A549 (cell line): ENCODE results near the gene MAPK4. TPM values are rescaled to one million over a fixed set of nuclear protein-coding genes. Genes with fewer than 3 reads are reported as not detected.

Experiments used
- ATAC-seq, 2 experiments: fragments of 200-7000 bp in 1 of 2; fragments of >200 bp in 1 of 2; cut with Nextera tagmentation in 1 of 2; cut with Tn5 transposase in 1 of 2; 3 replicates each; pipeline versions ENCODE4 v1.8.0 to v1.9.1; 2018 to 2020; ENCODE audit warnings: mild to moderate bottlenecking in 1 of 2, moderate library complexity in 1 of 2
- CTCF ChIA-PET: fragments of 300-600 bp; sonication (Branson Sonifier 250); formaldehyde crosslinking; extraction: SDS; loops from one replicate; lab custom pipeline; 2021; ENCODE audit warnings: antibody characterized with exemption, inconsistent platforms; lab: Yijun Ruan, JAX
- POLR2A ChIA-PET: fragments of 350-600 bp; formaldehyde crosslinking; extraction: SDS; loops from one replicate; lab custom pipeline; 2021; ENCODE audit warnings: antibody characterized with exemption, inconsistent platforms; lab: Yijun Ruan, JAX
- DNase-seq, 2 experiments: peaks; one replicate each; pipeline versions ENCODE4 v3.0.0 to v3.0.0-alpha.2; 2011 to 2016; ENCODE audit warnings: low read depth in 1 of 2, low spot score in 1 of 2
- FAIRE-seq: peaks from 2 replicates; lab custom pipeline; 2011; peaks lifted over from hg19 to GRCh38; lab: Jason Lieb, UNC
- H3K27ac ChIP-seq, 2 experiments: fragments of >200 bp; sonication (Bioruptor Twin); formaldehyde crosslinking; 3 replicates each; pipeline ENCODE4 v1.5.1; 2016 to 2017
- H3K4me1 ChIP-seq: fragments of >200 bp; sonication (Bioruptor Twin); formaldehyde crosslinking; 3 replicates; pipeline ENCODE4 v1.6.1; 2016
- H3K4me2 ChIP-seq: fragments of >200 bp; sonication (Bioruptor Twin); formaldehyde crosslinking; 3 replicates; pipeline ENCODE4 v1.6.1; 2016
- H3K4me3 ChIP-seq: fragments of >200 bp; sonication (Bioruptor Twin); formaldehyde crosslinking; 3 replicates; pipeline ENCODE4 v1.5.1; 2016
- H3K9me3 ChIP-seq: fragments of >200 bp; sonication (Bioruptor Twin); formaldehyde crosslinking; 3 replicates; pipeline ENCODE4 v1.6.1; 2016
- CBX2 ChIP-seq: fragments of 200-600 bp; sonication (generic); IDR thresholded peaks from 2 replicates; pipeline ENCODE4 v1.6.1; 2016; ENCODE audit warnings: low read depth, mild to moderate bottlenecking, borderline replicate concordance
- CEBPB ChIP-seq, 2 experiments: fragments of >200 bp in 1 of 2; sonication (Bioruptor Twin) in 1 of 2; formaldehyde crosslinking in 1 of 2; IDR thresholded peaks; 2 replicates each; pipeline ENCODE4 v1.6.1; 2012 to 2016
- CHD2 ChIP-seq: fragments of 150-350 bp; IDR thresholded peaks from 2 replicates; pipeline ENCODE4 v1.6.1; 2014; ENCODE audit warnings: low read length; ENCODE audit not compliant: partially characterized antibody
- FOSL2 ChIP-seq, 2 experiments: fragments of 450-650 bp in 1 of 2; fragments of >200 bp in 1 of 2; sonication (Bioruptor Twin) in 1 of 2; formaldehyde crosslinking; IDR thresholded peaks; 2 replicates each; pipeline versions ENCODE4 v1.5.0 to v1.6.1; 2016 to 2020; ENCODE audit warnings: mild to moderate bottlenecking in 1 of 2, moderate library complexity in 1 of 2
- HDAC2 ChIP-seq: fragments of 200-600 bp; sonication (generic); IDR thresholded peaks from 2 replicates; pipeline ENCODE4 v1.6.1; 2016
- HEYL ChIP-seq: fragments of 250-450 bp; sonication (Bioruptor Pico); IDR thresholded peaks from 2 replicates; pipeline ENCODE4 v1.8.0; 2021; ENCODE audit warnings: mild to moderate bottlenecking, moderate library complexity
- HOXB13 ChIP-seq: fragments of 250-450 bp; sonication (Bioruptor Pico); IDR thresholded peaks from 2 replicates; pipeline ENCODE4 v1.5.0; 2020; ENCODE audit warnings: low read depth, mild to moderate bottlenecking, moderate library complexity
- HOXB5 ChIP-seq: fragments of 250-450 bp; sonication (Bioruptor Pico); IDR thresholded peaks from 2 replicates; pipeline ENCODE4 v1.5.0; 2020; ENCODE audit warnings: mild to moderate bottlenecking, moderate library complexity
- JUNB ChIP-seq: fragments of >200 bp; sonication (Bioruptor Twin); formaldehyde crosslinking; IDR thresholded peaks from 2 replicates; pipeline ENCODE4 v1.6.1; 2016
- KDM1A ChIP-seq: fragments of 200-600 bp; sonication (generic); IDR thresholded peaks from 2 replicates; pipeline ENCODE4 v1.6.1; 2016; ENCODE audit warnings: low read depth, mild to moderate bottlenecking
- KDM5A ChIP-seq: fragments of 200-600 bp; sonication (generic); IDR thresholded peaks from 2 replicates; pipeline ENCODE4 v1.6.1; 2016; ENCODE audit warnings: antibody characterized with exemption, mild to moderate bottlenecking
- MAFK ChIP-seq: fragments of 450-650 bp; IDR thresholded peaks from 2 replicates; pipeline ENCODE4 v1.6.1; 2014; ENCODE audit not compliant: partially characterized antibody
- NPAS2 ChIP-seq: fragments of 250-450 bp; sonication (Bioruptor Pico); IDR thresholded peaks from 2 replicates; pipeline ENCODE4 v1.8.0; 2022; ENCODE audit warnings: mild to moderate bottlenecking, moderate library complexity, borderline replicate concordance
- PHF8 ChIP-seq: fragments of 200-600 bp; sonication (generic); IDR thresholded peaks from 2 replicates; pipeline ENCODE4 v1.6.1; 2016; ENCODE audit warnings: low read depth, mild to moderate bottlenecking, antibody characterized with exemption, moderate library complexity, borderline replicate concordance
- POLR2A ChIP-seq: IDR thresholded peaks from 2 replicates; pipeline ENCODE4 v1.6.1; 2012; ENCODE audit warnings: mild to moderate bottlenecking, low read length
- POLR2AphosphoS2 ChIP-seq: conservative IDR thresholded peaks from 2 replicates; pipeline ENCODE4 v1.6.1; 2012; ENCODE audit warnings: low read length, improper control_type of control experiment, inconsistent platforms
- TP53 ChIP-seq: fragments of 250-450 bp; sonication (Bioruptor Pico); IDR thresholded peaks from 2 replicates; pipeline ENCODE4 v1.5.0; 2021; ENCODE audit warnings: mild to moderate bottlenecking, moderate library complexity
- ZC3H11A ChIP-seq: fragments of 450-650 bp; IDR thresholded peaks from 2 replicates; pipeline ENCODE4 v1.6.1; 2014; ENCODE audit warnings: antibody characterized with exemption, mild to moderate bottlenecking
- WGBS: methylation state at CpG from one replicate; pipeline ENCODE4 v1.1.6; 2017; ENCODE audit errors: missing lambda C conversion rate; 5-methylcytosine and 5-hydroxymethylcytosine counted together
- polyA plus RNA-seq, 4 experiments: library from polyadenylated mRNA; depleted of rRNA in 3 of 4; stranded (reverse); fragments of >200 nt; fragmentation: RNase III in 1 of 4; extraction: RNeasy Plus Mini Kit Qiagen cat#74134 plus additional on column Dnase treatment in 1 of 4; gene quantifications; 2 replicates in 3 of 4; 3 replicates in 1 of 4; pipeline ENCODE4 v1.2.3, GENCODE V29; 2011 to 2017
- TF ChIP-seq, protein P1 (sequence below): fragments of >200 bp; sonication (Bioruptor Twin); formaldehyde crosslinking; IDR thresholded peaks from 2 replicates; pipeline ENCODE4 v1.6.1; 2016
- TF ChIP-seq, protein P2 (sequence below): IDR thresholded peaks from 2 replicates; pipeline ENCODE4 v1.6.1; 2012
- TF ChIP-seq, protein P3 (sequence below): fragments of >200 bp; sonication (Bioruptor Twin); formaldehyde crosslinking; IDR thresholded peaks from 3 replicates; pipeline ENCODE4 v1.6.1; 2016
- TF ChIP-seq, protein P4 (sequence below): fragments of 200-600 bp; sonication (generic); IDR thresholded peaks from 2 replicates; pipeline ENCODE4 v1.6.1; 2016; ENCODE audit warnings: antibody characterized with exemption, mild to moderate bottlenecking, moderate library complexity

The MAPK4 gene
- polyA plus RNA-seq, 2 of the 4 experiments (the other 2 are of a cell fraction), result 0.01 TPM; not detected in 1

DNA sequence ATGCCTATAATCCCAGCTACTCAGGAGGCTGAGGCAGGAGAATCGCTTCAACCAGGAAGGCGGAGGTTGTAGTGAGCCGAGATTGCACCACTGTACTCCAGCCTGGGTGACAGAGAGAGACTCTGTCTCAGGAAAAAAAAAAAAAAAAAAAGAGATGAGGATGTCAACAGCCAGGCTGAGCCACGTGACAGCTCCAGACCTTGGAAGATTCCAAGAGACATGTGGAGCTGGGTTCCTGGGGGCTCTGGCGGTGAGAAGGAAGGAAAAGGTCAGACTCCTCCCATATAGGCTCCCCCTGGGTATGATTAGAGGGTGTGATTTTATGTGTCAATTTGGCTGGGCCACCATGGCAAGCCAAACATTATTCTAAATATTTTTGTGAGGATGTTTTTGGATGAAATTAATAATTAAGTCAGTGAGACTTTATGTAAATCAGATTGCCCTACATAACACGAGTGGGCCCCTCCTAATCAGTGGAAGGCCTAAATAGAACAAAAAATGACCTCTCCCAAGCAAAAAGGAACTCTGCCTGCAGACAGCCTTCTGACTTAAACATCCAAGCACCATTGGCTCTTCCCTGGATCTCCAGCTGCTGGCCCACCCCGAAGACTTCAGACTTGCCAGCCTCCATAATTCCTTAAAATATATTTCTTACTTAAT, 178.3 kb downstream of the MAPK4 start:
- H3K9me3 ChIP-seq, result no peaks in the 10 kb centered on the region
- ChIA-PET POLR2A (no interaction called here), CTCF (interaction anchor here (1.1 kb wide), 1 partner anchor 16 kb away, joined by 3 read pairs; no protein-coding TSS in a partner anchor)
- no peaks in the 10 kb centered on the region for H3K4me1 ChIP-seq
- no peak overlapping the region for H3K4me2 ChIP-seq
- H3K27ac ChIP-seq, result no peak overlapping the region
- ATAC-seq (no peak), FAIRE-seq (no peak), DNase-seq (no peak)
- TF ChIP-seq, protein P1, sequence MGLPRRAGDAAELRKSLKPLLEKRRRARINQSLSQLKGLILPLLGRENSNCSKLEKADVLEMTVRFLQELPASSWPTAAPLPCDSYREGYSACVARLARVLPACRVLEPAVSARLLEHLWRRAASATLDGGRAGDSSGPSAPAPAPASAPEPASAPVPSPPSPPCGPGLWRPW, result no peak
- TF ChIP-seq HOXB13 (CRISPR knock-in tag) (no peak), CBX2 (no peak)
- WGBS, result 23% methylated on average over 5 of the region's 7 CpGs
- no peak overlapping the region for H3K4me3 ChIP-seq

DNA sequence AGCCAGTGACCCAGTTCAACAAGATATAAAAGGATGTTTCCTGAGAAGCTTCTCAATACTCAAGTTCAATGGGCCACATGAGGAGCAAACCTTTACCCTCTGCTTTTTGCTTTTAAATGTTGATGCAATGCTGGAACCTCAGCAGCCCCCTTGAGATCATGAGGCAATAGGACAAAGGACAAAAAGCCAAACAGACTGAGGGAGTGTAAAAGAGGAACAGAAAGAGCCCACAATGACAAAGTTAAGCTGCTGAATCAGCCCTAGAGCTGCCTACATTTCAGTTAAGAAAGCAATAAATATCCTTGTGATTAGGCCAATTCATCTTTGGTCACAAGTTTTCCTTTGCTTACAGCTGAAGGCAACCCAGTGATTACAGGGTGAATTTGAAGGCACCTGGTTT, 183.1 kb downstream of the MAPK4 start:
- CTCF ChIA-PET, result no interaction called here
- no peak for TF ChIP-seq HEYL (CRISPR knock-in tag)
- TF ChIP-seq KDM5A, result no peak
- TF ChIP-seq TP53 (CRISPR knock-in tag), result no peak
- no peak for TF ChIP-seq HOXB5 (CRISPR knock-in tag)
- TF ChIP-seq HDAC2, result no peak
- no peak for TF ChIP-seq JUNB
- TF ChIP-seq ZC3H11A, result no peak
- no peak for TF ChIP-seq PHF8
- no peak for TF ChIP-seq POLR2AphosphoS2
- TF ChIP-seq CEBPB (IDR thresholded peaks at IDR 0.05), result no peak
- TF ChIP-seq, protein P1, result no peak
- TF ChIP-seq POLR2A, result no peak
- TF ChIP-seq, protein P2, sequence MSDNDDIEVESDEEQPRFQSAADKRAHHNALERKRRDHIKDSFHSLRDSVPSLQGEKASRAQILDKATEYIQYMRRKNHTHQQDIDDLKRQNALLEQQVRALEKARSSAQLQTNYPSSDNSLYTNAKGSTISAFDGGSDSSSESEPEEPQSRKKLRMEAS, result no peak
- TF ChIP-seq CHD2, result no peak
- TF ChIP-seq, protein P3, sequence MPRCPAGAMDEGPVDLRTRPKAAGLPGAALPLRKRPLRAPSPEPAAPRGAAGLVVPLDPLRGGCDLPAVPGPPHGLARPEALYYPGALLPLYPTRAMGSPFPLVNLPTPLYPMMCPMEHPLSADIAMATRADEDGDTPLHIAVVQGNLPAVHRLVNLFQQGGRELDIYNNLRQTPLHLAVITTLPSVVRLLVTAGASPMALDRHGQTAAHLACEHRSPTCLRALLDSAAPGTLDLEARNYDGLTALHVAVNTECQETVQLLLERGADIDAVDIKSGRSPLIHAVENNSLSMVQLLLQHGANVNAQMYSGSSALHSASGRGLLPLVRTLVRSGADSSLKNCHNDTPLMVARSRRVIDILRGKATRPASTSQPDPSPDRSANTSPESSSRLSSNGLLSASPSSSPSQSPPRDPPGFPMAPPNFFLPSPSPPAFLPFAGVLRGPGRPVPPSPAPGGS, result no peak
- TF ChIP-seq, protein P4, sequence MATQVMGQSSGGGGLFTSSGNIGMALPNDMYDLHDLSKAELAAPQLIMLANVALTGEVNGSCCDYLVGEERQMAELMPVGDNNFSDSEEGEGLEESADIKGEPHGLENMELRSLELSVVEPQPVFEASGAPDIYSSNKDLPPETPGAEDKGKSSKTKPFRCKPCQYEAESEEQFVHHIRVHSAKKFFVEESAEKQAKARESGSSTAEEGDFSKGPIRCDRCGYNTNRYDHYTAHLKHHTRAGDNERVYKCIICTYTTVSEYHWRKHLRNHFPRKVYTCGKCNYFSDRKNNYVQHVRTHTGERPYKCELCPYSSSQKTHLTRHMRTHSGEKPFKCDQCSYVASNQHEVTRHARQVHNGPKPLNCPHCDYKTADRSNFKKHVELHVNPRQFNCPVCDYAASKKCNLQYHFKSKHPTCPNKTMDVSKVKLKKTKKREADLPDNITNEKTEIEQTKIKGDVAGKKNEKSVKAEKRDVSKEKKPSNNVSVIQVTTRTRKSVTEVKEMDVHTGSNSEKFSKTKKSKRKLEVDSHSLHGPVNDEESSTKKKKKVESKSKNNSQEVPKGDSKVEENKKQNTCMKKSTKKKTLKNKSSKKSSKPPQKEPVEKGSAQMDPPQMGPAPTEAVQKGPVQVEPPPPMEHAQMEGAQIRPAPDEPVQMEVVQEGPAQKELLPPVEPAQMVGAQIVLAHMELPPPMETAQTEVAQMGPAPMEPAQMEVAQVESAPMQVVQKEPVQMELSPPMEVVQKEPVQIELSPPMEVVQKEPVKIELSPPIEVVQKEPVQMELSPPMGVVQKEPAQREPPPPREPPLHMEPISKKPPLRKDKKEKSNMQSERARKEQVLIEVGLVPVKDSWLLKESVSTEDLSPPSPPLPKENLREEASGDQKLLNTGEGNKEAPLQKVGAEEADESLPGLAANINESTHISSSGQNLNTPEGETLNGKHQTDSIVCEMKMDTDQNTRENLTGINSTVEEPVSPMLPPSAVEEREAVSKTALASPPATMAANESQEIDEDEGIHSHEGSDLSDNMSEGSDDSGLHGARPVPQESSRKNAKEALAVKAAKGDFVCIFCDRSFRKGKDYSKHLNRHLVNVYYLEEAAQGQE, result no peak
- TF ChIP-seq MAFK, result no peak
- TF ChIP-seq NPAS2, result no peak
- no peak for TF ChIP-seq KDM1A
- TF ChIP-seq FOSL2 (IDR thresholded peaks at IDR 0.05), result no peak
- no peak for TF ChIP-seq FOSL2 (CRISPR knock-in tag; IDR thresholded peaks at IDR 0.05)
- no peak overlapping the region for H3K4me2 ChIP-seq
- H3K4me3 ChIP-seq, result no peak overlapping the region
- no peaks in the 10 kb centered on the region for H3K4me1 ChIP-seq
- no peak overlapping the region for H3K27ac ChIP-seq
- H3K9me3 ChIP-seq, result no peaks in the 10 kb centered on the region
- ATAC-seq (no peak), DNase-seq (no peak), FAIRE-seq (no peak)
- POLR2A ChIA-PET, result no interaction called here
